Lower lobe of right lung (tissue), 2 donors: Measurements from ENCODE around the gene MED22. TPM values are rescaled to one million over a fixed set of nuclear protein-coding genes. Genes with fewer than 3 reads are reported as not detected.

ENCODE experiments used
- ATAC-seq, 2 donors: fragments of 200-7000 bp; cut with Tn5 transposase; one replicate each; pipeline ENCODE4 v1.9.1; 2020 to 2022; ENCODE audit warnings: mild to moderate bottlenecking in 2 of 2, moderate library complexity in 2 of 2
- DNase-seq: peaks from one replicate; pipeline ENCODE4 v3.0.0-alpha.2; 2020
- H3K27ac ChIP-seq: fragments of 200-600 bp; one replicate; pipeline ENCODE4 v1.8.0; 2022
- H3K27me3 ChIP-seq: fragments of 200-600 bp; one replicate; pipeline ENCODE4 v1.8.0; 2022; ENCODE audit warnings: low read depth
- H3K36me3 ChIP-seq: fragments of 200-600 bp; one replicate; pipeline ENCODE4 v1.8.0; 2022; ENCODE audit warnings: mild to moderate bottlenecking
- H3K4me1 ChIP-seq: fragments of 200-600 bp; one replicate; pipeline ENCODE4 v1.8.0; 2022
- H3K4me3 ChIP-seq: fragments of 200-600 bp; one replicate; pipeline ENCODE4 v1.8.0; 2022; ENCODE audit warnings: mild to moderate bottlenecking
- H3K9me3 ChIP-seq: fragments of 200-600 bp; one replicate; pipeline ENCODE4 v1.8.0; 2022
- CTCF ChIP-seq: fragments of 200-600 bp; IDR thresholded peaks from one replicate; pipeline ENCODE4 v1.8.0; 2022; ENCODE audit warnings: antibody characterized with exemption, mild to moderate bottlenecking
- intact Hi-C: fragments of 100-400 bp; cut with DNase I; formaldehyde crosslinking; loops from one replicate; pipeline ENCODE4 v1.11.0; 2022
- total RNA-seq: library from RNA; stranded (reverse); fragmentation: NEBNext Ultra II Directional; extraction: Animal tissue kit (Norgen Biotek cat#: 25700); gene quantifications from one replicate; pipeline ENCODE4 v1.2.1, GENCODE V29; 2021
- donor health status: DM: no; HTN: yes; CAD: no; lungs with severe emphysema.

MED22 gene
- total RNA-seq, 1 donor from 2014 or later, result 24.4 TPM

GRCh38 chr9:133385452-133385851 lies 37.5 kb upstream of the MED22 start:
- DNase-seq (no peak), ATAC-seq (no peak)
- intact Hi-C loops, result no loop called here
- H3K4me3 ChIP-seq, result no peak overlapping the region
- no peak for TF ChIP-seq CTCF
- H3K27me3 ChIP-seq, result no peaks in the 10 kb centered on the region
- H3K36me3 ChIP-seq, result no peaks in the 10 kb centered on the region
- no peaks in the 10 kb centered on the region for H3K9me3 ChIP-seq
- no peaks in the 10 kb centered on the region for H3K4me1 ChIP-seq
- H3K27ac ChIP-seq, result no peak overlapping the region

- Histone ChIP-seq H3K9me3 (no peaks in the 10 kb centered on the region), H3K27me3 (no peaks in the 10 kb centered on the region), H3K4me1 (no peaks in the 10 kb centered on the region), H3K36me3 (no peaks in the 10 kb centered on the region), H3K4me3 (no peak overlapping the region), H3K27ac (no peak overlapping the region)
- no peak for TF ChIP-seq CTCF
- ATAC-seq (no peak), DNase-seq (no peak)
- intact Hi-C loops, result no loop called here
Observed at GRCh38 chr9:133384736-133385321, 36.9 kb upstream of the MED22 start.

- intact Hi-C loops, result no loop called here
- Histone ChIP-seq H3K4me3 (no peak overlapping the region), H3K27ac (no peak overlapping the region), H3K4me1 (no peaks in the 10 kb centered on the region), H3K9me3 (no peaks in the 10 kb centered on the region), H3K36me3 (no peaks in the 10 kb centered on the region), H3K27me3 (no peaks in the 10 kb centered on the region)
- ATAC-seq (no peak), DNase-seq (no peak)
- TF ChIP-seq CTCF, result no peak
Observed at GRCh38 chr9:133383438-133383837, 35.5 kb upstream of the MED22 start.

- no peak for TF ChIP-seq CTCF
- Histone ChIP-seq H3K27ac (no peak overlapping the region), H3K9me3 (no peaks in the 10 kb centered on the region), H3K36me3 (no peaks in the 10 kb centered on the region), H3K4me3 (no peak overlapping the region), H3K27me3 (no peaks in the 10 kb centered on the region), H3K4me1 (no peaks in the 10 kb centered on the region)
- ATAC-seq, result no peak
- intact Hi-C loops, result no loop called here
- no peak for DNase-seq
Observed at GRCh38 chr9:133382507-133383141, 34.7 kb upstream of the MED22 start.

- ATAC-seq (no peak), DNase-seq (no peak)
- intact Hi-C loops, result no loop called here
- no peaks in the 10 kb centered on the region for H3K27me3 ChIP-seq
- H3K4me1 ChIP-seq, result peaks cover 6% of the 10 kb centered on the region
- H3K4me3 ChIP-seq, result no peak overlapping the region
- no peak overlapping the region for H3K27ac ChIP-seq
- no peak for TF ChIP-seq CTCF
- H3K9me3 ChIP-seq, result no peaks in the 10 kb centered on the region
- no peaks in the 10 kb centered on the region for H3K36me3 ChIP-seq
Observed at GRCh38 chr9:133380734-133381133, 32.8 kb upstream of the MED22 start.
